ENCODE results near the gene BICC1. TPM values are rescaled to one million over a fixed set of nuclear protein-coding genes. Genes with fewer than 3 reads are reported as not detected.

The BICC1 gene
- total RNA-seq, 1 experiment from 2014 or later, result 7.2 TPM

GRCh38 chr10:58621379-58622077, 108.9 kb downstream of the BICC1 start:
- no peak for DNase-seq (ENCODE audit: low read depth, low spot score)
- in situ Hi-C loops (cut with HindIII; ENCODE audit: low pct_unique_long_range_greater_than_20kb, low sequenced_read_pairs), result no loop called here

GRCh38 chr10:58622246-58622645, 109.6 kb downstream of the BICC1 start:
- DNase-seq (ENCODE audit: low read depth, low spot score), result no peak
- in situ Hi-C loops (cut with HindIII; ENCODE audit: low pct_unique_long_range_greater_than_20kb, low sequenced_read_pairs), result no loop called here

- in situ Hi-C loops (cut with HindIII; ENCODE audit: low pct_unique_long_range_greater_than_20kb, low sequenced_read_pairs), result no loop called here
- no peak for DNase-seq (ENCODE audit: low read depth, low spot score)
These were observed 112.4 kb downstream of the BICC1 start for GRCh38 chr10:58625070-58625469.

GRCh38 chr10:58627392-58627791, 114.7 kb downstream of the BICC1 start:
- in situ Hi-C loops (cut with HindIII; ENCODE audit: low pct_unique_long_range_greater_than_20kb, low sequenced_read_pairs), result no loop called here
- DNase-seq (ENCODE audit: low read depth, low spot score), result no peak

- in situ Hi-C loops (cut with HindIII; ENCODE audit: low pct_unique_long_range_greater_than_20kb, low sequenced_read_pairs), result no loop called here
- DNase-seq (ENCODE audit: low read depth, low spot score), result no peak
These were observed 119.0 kb downstream of the BICC1 start for GRCh38 chr10:58631715-58632114.

GRCh38 chr10:58632216-58632615, 119.5 kb downstream of the BICC1 start:
- DNase-seq (ENCODE audit: low read depth, low spot score), result no peak
- in situ Hi-C loops (cut with HindIII; ENCODE audit: low pct_unique_long_range_greater_than_20kb, low sequenced_read_pairs), result no loop called here

GRCh38 chr10:58637352-58637751, 124.7 kb downstream of the BICC1 start:
- DNase-seq (ENCODE audit: low read depth, low spot score), result peak; percentile 3
- in situ Hi-C loops (cut with HindIII; ENCODE audit: low pct_unique_long_range_greater_than_20kb, low sequenced_read_pairs), result no loop called here

GRCh38 chr10:58638388-58638787, 125.7 kb downstream of the BICC1 start:
- DNase-seq (ENCODE audit: low read depth, low spot score), result no peak
- in situ Hi-C loops (cut with HindIII; ENCODE audit: low pct_unique_long_range_greater_than_20kb, low sequenced_read_pairs), result no loop called here

GRCh38 chr10:58641095-58641531, 128.4 kb downstream of the BICC1 start:
- in situ Hi-C loops (cut with HindIII; ENCODE audit: low pct_unique_long_range_greater_than_20kb, low sequenced_read_pairs), result no loop called here

GRCh38 chr10:58641708-58642107, 129.0 kb downstream of the BICC1 start:
- in situ Hi-C loops (cut with HindIII; ENCODE audit: low pct_unique_long_range_greater_than_20kb, low sequenced_read_pairs), result no loop called here
- DNase-seq (ENCODE audit: low read depth, low spot score), result no peak

More at GRCh38 chr10:58641095-58641531, 128.4 kb downstream of the BICC1 start:
- DNase-seq (ENCODE audit: low read depth, low spot score), result peak; percentile 57

- in situ Hi-C loops (cut with HindIII; ENCODE audit: low pct_unique_long_range_greater_than_20kb, low sequenced_read_pairs), result no loop called here
- no peak for DNase-seq (ENCODE audit: low read depth, low spot score)
These were observed 129.6 kb downstream of the BICC1 start for GRCh38 chr10:58642283-58642682.

- in situ Hi-C loops (cut with HindIII; ENCODE audit: low pct_unique_long_range_greater_than_20kb, low sequenced_read_pairs), result no loop called here
These were observed 130.3 kb downstream of the BICC1 start for GRCh38 chr10:58642916-58643428.

GRCh38 chr10:58644311-58644710, 131.6 kb downstream of the BICC1 start:
- no peak for DNase-seq (ENCODE audit: low read depth, low spot score)
- in situ Hi-C loops (cut with HindIII; ENCODE audit: low pct_unique_long_range_greater_than_20kb, low sequenced_read_pairs), result no loop called here

More at GRCh38 chr10:58642916-58643428, 130.3 kb downstream of the BICC1 start:
- no peak for DNase-seq (ENCODE audit: low read depth, low spot score)

- no peak for DNase-seq (ENCODE audit: low read depth, low spot score)
- in situ Hi-C loops (cut with HindIII; ENCODE audit: low pct_unique_long_range_greater_than_20kb, low sequenced_read_pairs), result no loop called here
These were observed 132.9 kb downstream of the BICC1 start for GRCh38 chr10:58645416-58646146.

- in situ Hi-C loops (cut with HindIII; ENCODE audit: low pct_unique_long_range_greater_than_20kb, low sequenced_read_pairs), result no loop called here
These were observed 134.9 kb downstream of the BICC1 start for GRCh38 chr10:58647376-58648112.

GRCh38 chr10:58648131-58648530, 135.5 kb downstream of the BICC1 start:
- in situ Hi-C loops (cut with HindIII; ENCODE audit: low pct_unique_long_range_greater_than_20kb, low sequenced_read_pairs), result no loop called here
- DNase-seq (ENCODE audit: low read depth, low spot score), result no peak

More at GRCh38 chr10:58647376-58648112, 134.9 kb downstream of the BICC1 start:
- no peak for DNase-seq (ENCODE audit: low read depth, low spot score)

- DNase-seq (ENCODE audit: low read depth, low spot score), result peak; percentile 77
These were observed 138.4 kb downstream of the BICC1 start for GRCh38 chr10:58651040-58651439.

GRCh38 chr10:58651742-58652141, 139.1 kb downstream of the BICC1 start:
- DNase-seq (ENCODE audit: low read depth, low spot score), result no peak
- in situ Hi-C loops (cut with HindIII; ENCODE audit: low pct_unique_long_range_greater_than_20kb, low sequenced_read_pairs), result no loop called here

More at GRCh38 chr10:58651040-58651439, 138.4 kb downstream of the BICC1 start:
- in situ Hi-C loops (cut with HindIII; ENCODE audit: low pct_unique_long_range_greater_than_20kb, low sequenced_read_pairs), result no loop called here
